HG03108 (cell line): Measurements from ENCODE around the gene EPB41L5.
"Not testable (repeated sequence)": the region's sequence is repeated elsewhere in the genome, so short reads cannot be mapped to it uniquely, and the experiment has no call there.

Experiments
- ATAC-seq: cut with Tn5 transposase; IDR thresholded peaks from one replicate; pipeline ENCODE4 v1.9.1; 2021; ENCODE audit warnings: moderate library complexity; ENCODE audit not compliant: unreplicated experiment

EPB41L5 gene

DNA sequence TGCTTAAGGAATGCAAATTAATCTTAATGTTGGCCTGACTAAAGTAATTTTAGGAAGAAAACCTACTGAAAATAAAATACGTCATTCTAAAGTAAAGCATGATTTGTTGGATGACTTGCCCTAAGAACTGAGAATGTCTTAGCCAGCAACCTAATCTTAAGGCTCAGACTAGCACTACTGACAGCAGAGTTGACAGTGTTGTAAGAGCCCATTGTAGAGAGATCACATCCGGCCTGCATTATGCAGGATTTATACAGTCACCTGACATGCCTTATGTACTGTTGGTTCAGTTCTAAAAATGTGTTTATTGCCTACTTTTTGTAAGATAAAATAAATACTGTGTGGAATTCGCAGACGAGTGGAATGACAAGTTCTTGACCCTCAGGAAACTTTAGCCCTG, 128.0 kb downstream of the EPB41L5 start:
- no peak for ATAC-seq

DNA sequence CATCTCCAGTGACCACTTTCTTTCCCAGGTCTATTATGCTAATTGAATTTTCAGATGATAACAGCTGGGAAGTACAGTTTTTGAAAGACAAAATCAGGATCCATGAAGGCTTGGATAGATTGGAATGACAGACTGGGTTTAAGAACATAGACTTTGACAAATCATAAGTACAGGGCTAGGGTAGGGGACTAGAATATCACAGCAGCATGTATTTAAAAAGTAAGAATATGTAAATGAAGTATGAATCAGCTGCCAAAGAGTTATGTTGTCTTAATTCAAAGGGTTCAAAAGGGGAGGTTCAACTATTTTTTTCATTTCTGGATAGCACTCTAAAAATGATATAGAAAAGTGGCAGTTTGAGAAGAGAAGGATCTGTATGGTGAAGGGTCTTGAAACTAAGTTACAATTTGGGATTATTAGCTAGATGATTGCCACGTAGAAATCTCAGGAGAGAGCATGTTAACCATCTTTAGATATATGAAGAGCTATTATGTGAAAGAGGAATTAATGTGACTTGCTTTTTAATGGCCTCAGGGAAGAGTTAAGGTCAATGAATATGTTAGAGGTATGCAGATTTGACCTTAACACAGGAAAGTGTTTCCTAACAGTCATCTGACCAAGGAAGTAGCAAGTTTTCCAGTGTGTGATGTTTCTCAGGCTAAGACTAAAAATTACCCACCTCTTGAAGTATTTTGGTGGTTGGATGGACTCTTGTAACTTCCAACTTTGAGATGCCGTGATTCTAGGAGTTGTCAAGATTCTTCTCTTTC, 128.6 kb downstream of the EPB41L5 start:
- no peak for ATAC-seq

DNA sequence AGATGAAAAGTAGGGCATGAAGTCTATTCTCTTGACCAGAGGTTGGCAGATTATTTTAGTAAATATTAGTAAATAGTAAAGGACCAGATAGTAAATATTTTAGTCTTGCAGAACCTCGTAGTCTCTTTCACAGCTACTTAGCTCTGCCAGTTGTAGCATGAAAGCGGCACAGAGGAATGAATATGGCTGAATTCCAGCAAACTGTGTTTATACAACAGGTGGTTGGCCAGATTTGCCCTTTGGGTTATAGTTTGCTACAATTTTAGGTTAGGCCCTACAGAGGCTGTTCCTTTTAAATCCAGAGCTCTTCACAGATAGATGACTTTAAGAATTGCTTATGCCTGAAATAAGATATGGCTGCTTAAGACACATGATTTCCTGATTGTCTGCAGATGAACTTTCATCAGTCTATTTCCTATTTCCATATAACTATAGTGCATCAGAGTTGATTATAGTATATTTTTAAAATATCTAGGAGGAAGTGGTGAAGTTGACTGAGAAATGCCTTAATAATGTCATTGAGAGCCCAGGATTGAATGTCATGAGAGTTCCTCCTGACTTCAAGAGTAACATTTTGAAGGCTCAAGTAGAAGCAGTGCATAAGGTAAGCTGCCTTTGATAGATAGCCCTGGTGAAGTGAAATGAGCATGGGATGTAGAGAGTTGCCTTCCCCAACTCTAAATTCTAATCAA, 129.8 kb downstream of the EPB41L5 start:
- no peak for ATAC-seq

DNA sequence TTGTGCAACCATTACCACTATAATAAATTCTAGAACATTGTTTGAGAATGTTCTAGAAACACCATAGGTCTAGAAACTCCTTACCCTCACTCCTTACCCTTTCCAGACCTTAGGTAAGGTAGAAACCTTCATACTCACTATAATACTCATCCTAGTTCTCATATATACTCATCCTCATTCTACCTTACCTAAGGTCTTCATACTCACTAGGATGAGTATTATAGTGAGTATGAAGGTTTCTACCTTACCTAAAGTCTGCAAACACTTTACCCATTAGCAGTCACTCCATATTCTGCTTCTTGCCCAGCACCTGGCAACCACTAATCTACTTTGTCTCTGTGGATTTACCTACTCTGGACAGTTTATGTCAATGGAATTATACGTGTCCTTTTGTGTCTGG, 135.4 kb downstream of the EPB41L5 start:
- ATAC-seq, result no peak

DNA sequence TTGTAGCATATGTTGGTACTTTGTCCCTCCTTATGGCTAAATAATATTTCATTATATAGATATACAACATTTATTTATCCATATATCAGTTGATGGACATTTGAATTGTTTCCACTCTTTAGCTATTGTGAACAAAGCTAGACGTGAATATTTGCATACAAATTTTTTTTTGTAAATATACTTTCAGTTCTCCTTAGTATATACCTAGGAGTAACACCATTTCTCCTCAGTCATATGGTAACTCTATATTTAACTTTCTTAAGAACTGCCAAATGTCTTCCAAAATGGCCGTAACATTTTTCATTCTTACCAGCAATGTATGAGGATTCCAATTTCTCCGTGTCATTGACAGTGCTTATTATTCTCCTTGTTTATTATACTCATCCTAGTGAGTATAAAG, 135.8 kb downstream of the EPB41L5 start:
- no peak for ATAC-seq

DNA sequence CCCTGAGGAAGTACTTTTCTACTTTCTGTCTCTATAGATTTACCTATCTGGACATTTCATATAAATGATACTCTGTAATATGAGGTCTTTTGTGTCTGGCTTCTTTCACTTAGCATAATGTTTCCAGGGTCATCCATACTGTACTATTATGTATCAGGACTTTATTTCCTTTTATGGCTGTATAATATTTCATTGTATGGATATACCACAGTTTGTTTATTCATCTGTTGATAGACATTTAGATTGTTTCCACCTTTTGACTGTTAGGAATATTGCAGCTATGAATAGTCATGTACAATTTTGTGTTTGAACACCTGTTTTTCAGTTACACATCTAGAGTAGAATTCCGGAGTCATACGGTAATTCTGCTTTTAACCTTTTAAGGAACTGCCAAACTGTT, 136.5 kb downstream of the EPB41L5 start:
- ATAC-seq, result no peak

DNA sequence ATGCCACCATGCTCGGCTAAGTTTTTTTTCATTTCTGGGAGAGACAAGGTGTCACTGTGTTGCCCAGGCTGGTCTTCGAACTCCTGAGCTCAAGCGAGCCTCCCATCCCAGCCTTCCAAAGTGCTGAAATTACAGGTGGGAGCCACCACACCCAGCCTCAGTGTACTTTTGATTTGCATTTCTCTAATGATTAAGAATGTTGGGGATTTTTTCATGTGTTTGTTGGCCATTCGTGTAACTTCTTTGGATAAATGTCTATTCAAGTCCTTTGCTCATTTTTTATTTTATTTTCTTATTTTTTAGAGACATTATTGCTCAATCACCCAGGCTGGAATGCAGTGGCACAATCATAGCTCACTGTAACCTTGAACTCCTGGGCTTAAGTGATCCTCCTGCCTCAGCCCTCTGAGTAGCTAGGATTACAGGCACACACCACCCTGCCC, 137.2 kb downstream of the EPB41L5 start:
- ATAC-seq, result no peak

DNA sequence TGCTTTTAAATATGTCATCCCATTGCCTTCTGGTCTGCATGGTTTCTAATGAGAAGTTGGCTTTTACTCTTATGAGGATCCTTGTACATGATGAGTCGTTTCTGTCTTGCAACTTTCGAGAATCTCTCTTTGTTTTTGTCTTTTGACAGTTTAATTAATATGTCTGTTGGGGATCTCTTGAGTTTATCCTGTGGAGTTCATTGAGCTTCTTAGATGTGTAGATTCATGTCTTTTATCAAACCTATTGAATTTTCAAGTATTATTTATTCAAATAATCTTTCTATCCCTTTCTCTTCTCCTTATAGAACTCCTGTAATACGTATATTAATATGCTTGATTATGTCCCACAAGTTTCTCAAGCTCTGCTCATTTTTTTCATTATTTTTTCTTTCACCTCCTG, 142.4 kb downstream of the EPB41L5 start:
- ATAC-seq, result no peak

DNA sequence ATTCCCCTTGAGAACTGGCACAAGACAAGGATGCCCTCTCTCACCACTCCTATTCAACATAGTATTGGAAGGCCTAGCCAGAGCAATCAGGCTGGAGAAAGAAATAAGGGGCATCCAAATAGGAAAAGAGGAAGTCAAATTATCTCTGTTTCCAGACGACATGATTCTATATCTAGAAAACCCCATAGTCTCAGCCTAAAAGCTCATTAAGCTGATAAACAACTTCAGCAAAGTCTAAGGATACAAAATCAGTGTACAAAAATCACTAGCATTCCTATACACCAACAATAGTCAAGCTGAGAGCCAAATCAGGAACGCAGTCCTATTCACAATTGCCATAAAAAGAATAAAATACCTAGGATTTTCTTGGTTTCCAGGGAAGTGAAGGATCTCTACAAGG, 145.8 kb downstream of the EPB41L5 start:
- not testable (repeated sequence) for ATAC-seq

DNA sequence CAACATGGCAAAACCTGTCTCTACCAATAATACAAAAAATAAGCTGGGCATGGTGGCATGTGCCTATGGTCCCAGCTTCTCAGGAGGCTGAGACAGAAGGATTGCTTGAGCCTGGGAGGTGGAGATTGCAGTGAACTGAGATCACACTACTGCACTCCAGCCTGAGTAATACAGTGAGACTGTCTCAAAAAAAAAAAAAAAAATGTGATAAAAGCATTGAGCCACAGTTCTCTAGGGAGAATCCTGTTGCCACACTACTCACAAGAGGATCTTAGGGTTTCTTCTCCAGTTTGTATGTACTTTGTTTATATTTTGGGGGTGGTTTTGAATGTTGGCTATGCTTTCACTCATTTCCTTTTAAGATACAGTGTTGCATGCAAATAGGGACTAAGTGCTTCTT, 148.3 kb downstream of the EPB41L5 start:
- no peak for ATAC-seq

DNA sequence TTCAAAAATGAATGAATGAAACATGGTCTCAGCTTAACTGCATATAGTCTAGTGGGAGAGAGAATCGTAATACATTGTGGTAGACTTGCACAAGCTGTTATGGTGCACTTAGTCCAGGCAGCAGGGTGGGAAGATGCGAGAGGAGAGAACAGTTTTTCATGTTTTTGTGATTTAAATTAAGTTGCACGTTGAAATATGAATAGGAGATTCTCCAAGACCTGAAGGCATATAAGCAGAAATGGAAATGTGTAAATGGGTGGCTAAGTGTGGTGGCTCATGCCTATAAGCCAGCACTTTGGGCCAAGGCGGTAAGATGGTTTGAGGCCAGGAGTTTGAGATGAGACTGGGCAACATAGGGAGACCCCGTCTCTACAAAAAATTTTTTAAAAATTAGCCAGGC, 149.8 kb downstream of the EPB41L5 start:
- no peak for ATAC-seq

DNA sequence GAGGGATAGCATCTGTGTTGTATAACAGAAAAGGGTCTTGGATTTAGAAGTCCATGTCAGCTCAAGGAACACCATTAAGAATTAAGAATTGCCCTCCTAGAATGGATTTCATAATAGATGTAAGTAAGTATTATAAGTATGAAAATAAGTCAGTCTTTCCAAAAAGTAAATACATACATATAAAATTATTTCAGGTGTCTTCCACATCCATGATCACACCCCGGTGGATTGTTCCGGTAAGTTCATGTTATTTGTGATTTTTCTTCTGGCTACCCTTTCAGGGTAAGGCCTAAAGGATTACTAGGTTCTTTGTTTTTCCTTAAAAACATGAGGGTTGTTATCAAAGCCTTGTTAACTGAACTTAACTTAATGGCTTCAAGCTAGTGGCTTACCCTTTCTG, 154.4 kb downstream of the EPB41L5 start:
- no peak for ATAC-seq

DNA sequence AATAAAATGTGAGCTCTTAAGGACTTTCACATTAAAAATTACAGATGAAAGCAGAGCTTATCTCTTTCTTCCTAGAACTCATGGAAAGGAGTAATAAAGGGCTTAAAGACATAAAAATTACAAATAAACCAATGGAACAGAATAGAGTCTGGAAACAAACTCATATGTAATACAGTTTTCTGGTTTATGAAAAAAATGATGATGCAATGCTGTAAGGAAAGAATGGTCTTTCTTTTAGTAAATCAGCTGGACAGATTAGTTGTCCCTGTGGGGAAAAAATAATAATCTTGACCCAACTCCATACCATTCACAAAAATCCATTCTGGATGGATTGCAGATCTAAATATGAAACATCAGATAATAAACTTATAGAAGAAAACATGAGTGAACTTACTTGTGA, 156.1 kb downstream of the EPB41L5 start:
- no peak for ATAC-seq

DNA sequence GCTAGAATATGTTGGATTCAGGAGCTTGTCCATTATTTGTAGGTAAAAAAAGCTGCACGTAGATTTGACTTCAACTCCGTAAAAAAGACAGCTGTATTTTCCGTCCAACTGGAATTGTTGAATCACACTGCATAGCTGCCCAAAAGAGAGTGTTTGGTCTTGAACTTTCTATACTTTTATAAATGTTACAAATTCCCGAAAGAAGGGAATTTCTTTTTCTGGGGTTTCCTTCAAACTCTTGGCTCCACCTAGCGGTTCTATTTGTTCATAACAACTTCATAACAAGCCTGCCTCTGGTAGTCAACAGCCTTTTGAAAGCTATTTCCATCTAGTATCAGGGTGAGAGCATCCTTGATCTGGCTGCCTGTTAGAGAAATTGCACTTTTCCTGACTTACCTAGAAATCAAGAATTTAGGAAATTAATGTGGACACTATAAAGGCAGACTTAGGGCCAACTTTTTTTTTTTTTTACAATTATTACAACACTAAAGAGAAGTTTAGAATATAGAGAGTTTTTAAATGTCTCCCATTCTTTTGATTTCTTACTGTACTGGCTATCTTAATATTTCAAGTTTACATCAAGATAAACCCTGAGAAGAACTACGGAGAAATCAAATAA, 162.2 kb downstream of the EPB41L5 start:
- ATAC-seq, result no peak

DNA sequence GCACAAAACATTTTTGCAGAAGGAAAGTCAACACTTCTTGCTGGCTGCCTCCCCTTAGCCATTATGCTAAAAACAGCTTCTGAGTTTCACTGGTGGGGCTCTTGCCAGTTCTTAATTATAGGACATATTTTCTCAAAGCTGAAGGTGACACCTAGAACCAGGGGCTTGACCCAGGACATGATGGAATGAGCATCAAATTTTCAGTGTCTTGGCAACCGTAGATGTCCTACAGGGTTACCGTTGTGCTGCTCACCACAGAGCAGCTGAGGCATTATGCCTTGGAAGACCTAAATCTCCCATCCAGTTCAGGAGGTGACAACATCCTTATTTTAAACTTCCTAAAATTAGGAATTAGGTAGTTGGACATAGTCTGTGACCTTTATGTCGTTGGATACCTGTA, 163.6 kb downstream of the EPB41L5 start:
- ATAC-seq, result no peak

DNA sequence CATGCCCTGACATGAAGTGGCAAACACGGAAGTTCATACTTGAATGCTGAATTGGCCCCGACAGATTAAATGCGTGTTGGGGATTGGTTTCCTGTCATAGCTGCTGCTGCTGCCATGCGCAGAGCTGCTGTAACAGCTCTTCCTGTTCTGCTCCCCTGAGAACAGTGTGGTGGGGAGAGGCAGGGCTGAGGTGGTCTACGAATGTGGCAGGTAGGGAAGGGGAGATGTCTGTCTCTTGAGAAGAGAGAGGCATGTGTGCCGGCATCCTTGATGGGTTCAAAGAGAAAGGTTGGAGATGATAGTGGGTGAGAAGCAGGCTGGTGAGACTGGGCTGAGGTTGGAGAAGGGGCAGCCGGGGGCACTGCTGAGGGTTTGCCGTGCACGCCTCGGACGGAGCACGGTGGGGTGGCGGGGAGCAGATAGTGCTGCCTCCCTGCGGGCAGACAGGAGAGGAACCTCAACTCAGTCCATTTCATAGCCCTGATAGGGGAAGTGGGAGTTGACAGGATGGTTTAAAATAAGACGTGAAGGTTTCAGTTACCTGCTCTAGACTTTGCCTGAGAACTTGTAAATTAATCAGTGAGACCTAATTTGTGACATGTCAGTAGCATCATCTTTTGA, 164.2 kb downstream of the EPB41L5 start:
- peak; percentile 96 for ATAC-seq

DNA sequence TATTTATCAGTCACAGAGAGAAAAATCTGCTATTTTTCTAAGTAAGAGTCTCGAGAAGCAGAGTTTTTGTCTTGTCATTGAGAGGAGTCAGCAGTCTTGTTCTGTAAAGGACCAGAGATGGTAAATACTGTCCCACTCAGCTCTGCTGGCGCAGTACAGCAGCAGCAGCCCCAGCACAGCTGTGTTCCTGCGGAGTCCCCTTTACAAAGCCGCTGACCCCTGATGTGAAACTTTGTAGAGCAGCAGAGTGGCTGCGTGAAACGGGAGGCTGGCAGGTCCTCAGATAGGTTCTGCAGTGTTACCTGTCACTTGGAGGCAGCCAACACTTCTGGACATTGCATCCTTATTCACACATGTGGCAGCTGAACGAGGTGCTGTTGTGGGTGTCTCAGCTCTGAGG, 165.1 kb downstream of the EPB41L5 start:
- no peak for ATAC-seq

DNA sequence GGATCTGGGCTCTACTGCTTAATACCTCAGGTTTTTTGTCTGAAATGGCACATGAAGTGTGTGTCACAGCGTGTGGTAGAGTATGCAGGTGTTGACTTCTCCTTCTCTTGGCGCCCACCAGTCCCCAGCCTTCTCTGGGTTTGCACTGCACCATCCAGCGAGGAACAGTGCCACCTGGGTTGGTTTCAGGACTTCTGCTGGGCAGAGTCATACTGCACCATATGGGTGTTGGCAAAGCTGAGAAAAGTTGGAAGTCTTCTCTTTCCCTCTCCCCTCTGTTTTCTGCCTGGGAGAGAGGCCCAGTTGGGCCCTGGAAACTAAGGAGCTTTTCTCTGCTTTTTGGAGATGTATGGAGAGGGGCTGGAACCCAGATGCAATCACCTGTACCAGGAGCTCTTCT, 166.5 kb downstream of the EPB41L5 start:
- no peak for ATAC-seq

DNA sequence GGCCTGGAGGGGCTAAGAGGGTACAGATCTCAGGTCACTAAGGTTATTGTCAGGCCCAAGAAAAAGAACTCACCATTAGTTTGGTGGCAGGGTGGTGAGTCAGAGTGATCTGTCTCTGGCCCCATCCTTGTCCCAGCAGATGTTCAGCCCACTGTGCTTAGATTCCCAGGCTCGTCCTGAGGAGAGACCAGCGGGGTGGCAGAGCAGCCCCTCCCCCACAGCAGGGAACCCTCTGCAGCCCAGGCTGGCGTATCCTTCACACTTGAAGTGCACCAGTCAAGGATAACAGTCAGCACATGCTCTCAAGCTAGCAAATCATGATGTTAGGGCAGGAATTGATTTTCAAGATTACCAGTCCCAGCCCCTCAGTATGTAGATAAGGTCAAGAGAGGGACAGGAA, 167.2 kb downstream of the EPB41L5 start:
- ATAC-seq, result no peak

DNA sequence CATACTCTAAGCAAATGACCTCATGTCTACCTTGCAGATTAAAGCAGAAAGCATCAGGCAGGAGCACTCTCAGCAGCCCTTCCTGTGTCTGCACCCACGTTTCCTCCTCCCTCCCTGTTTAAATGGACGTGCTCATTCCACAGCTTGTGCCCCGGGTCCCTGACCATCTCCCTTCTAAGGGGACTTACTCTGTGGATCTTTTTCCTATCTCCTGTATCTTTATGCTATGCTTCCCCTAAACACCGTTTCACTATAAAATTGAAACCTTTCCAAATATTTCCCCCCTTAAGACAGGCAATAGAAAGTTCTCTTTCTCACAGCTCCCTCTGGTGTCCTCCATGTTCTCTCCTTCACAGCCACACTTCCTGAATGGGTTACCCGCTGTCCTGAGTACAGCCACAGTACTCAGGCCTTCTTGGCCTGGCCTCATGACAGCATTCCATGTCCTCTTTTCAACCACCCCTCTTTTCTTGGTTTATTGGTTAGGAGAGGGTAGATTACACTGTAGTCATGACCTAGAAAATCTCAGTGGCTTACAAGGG, 169.2 kb downstream of the EPB41L5 start:
- ATAC-seq, result no peak

DNA sequence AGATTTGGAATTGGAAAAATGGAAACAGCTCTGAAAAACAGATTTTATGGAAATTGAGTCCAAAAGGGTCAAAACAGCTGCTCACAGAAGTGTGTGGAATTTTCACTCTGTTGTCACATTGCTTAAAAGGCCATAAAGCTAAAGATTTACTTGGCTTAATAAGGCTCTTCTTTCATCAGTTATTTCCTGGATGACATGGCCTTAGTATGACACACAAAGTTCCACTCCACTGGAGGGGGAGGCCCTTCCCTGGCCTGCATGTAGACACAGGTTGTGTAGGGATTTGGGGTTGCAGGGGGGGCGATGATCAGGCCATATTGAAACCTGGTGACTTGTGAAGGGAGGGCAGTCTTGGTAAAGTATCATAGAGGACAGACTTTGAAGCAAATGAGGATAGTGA, 176.3 kb downstream of the EPB41L5 start:
- ATAC-seq, result no peak
